SK-N-SH treated with all-trans-retinoic acid at 6 μM for 48 hours (cell line): ENCODE measurements around the gene SCGB1A1.

Source experiments
- ATAC-seq: fragments of 200-7000 bp; cut with Tn5 transposase; 3 replicates; pipeline ENCODE4 v1.9.1; 2020; ENCODE audit warnings: mild to moderate bottlenecking, moderate library complexity
- ARNTL ChIP-seq: fragments of 450-650 bp; formaldehyde crosslinking; IDR thresholded peaks from 2 replicates; pipeline ENCODE4 v1.5.0; 2020; ENCODE audit warnings: low read depth, mild to moderate bottlenecking, moderate library complexity, borderline replicate concordance
- BACH2 ChIP-seq: fragments of 250-450 bp; sonication (Bioruptor Pico); IDR thresholded peaks from 2 replicates; pipeline ENCODE4 v1.9.0; 2021; ENCODE audit warnings: mild to moderate bottlenecking, borderline replicate concordance
- CREB5 ChIP-seq: fragments of 250-450 bp; sonication (Bioruptor Pico); IDR thresholded peaks from 2 replicates; pipeline ENCODE4 v1.5.1; 2020; ENCODE audit warnings: low read depth, mild to moderate bottlenecking, moderate library complexity
- CSDC2 ChIP-seq: fragments of 250-450 bp; sonication (Bioruptor Pico); IDR thresholded peaks from 2 replicates; pipeline ENCODE4 v1.5.0; 2020; ENCODE audit warnings: mild to moderate bottlenecking, moderate library complexity
- CSRNP3 ChIP-seq: fragments of 250-450 bp; sonication (Bioruptor Pico); IDR thresholded peaks from 2 replicates; pipeline ENCODE4 v1.5.1; 2021; ENCODE audit warnings: mild to moderate bottlenecking, moderate library complexity
- GLIS3 ChIP-seq: fragments of 250-450 bp; sonication (Bioruptor Pico); IDR thresholded peaks from 2 replicates; pipeline ENCODE4 v1.5.0; 2020; ENCODE audit warnings: mild to moderate bottlenecking, moderate library complexity
- ISL1 ChIP-seq: fragments of 250-450 bp; sonication (Bioruptor Pico); IDR thresholded peaks from 2 replicates; pipeline ENCODE4 v2.1.2; 2022; ENCODE audit warnings: mild to moderate bottlenecking, moderate library complexity
- OSR1 ChIP-seq: fragments of 250-450 bp; sonication (Bioruptor Pico); IDR thresholded peaks from 2 replicates; pipeline ENCODE4 v1.8.0; 2022; ENCODE audit warnings: moderate library complexity, mild to moderate bottlenecking, inconsistent platforms
- PATZ1 ChIP-seq: fragments of 250-450 bp; sonication (Bioruptor Pico); IDR thresholded peaks from 2 replicates; pipeline ENCODE4 v1.8.0; 2020; ENCODE audit warnings: mild to moderate bottlenecking, moderate library complexity, borderline replicate concordance
- PPARA ChIP-seq: fragments of 250-450 bp; sonication (Bioruptor Pico); IDR thresholded peaks from 2 replicates; pipeline ENCODE4 v1.5.0; 2020; ENCODE audit warnings: mild to moderate bottlenecking, borderline replicate concordance
- RARB ChIP-seq: fragments of 250-450 bp; sonication (Bioruptor Pico); IDR thresholded peaks from 2 replicates; pipeline ENCODE4 v1.8.0; 2021; ENCODE audit warnings: mild to moderate bottlenecking, moderate library complexity
- TCF4 ChIP-seq: fragments of 250-450 bp; sonication (Bioruptor Pico); IDR thresholded peaks from 2 replicates; pipeline ENCODE4 v1.8.0; 2021; ENCODE audit warnings: mild to moderate bottlenecking, moderate library complexity, borderline replicate concordance
- TOX ChIP-seq: fragments of 250-450 bp; sonication (Bioruptor Pico); IDR thresholded peaks from 2 replicates; pipeline ENCODE4 v1.8.0; 2021; ENCODE audit warnings: mild to moderate bottlenecking, moderate library complexity, borderline replicate concordance
- TSHZ2 ChIP-seq: fragments of 250-450 bp; sonication (Bioruptor Pico); IDR thresholded peaks from 2 replicates; pipeline ENCODE4 v1.5.0; 2020; ENCODE audit warnings: mild to moderate bottlenecking, moderate library complexity
- ZC3H10 ChIP-seq: fragments of 250-450 bp; sonication (Bioruptor Pico); IDR thresholded peaks from 2 replicates; pipeline ENCODE4 v1.5.1; 2021; ENCODE audit warnings: mild to moderate bottlenecking, moderate library complexity
- ZFP3 ChIP-seq: fragments of 250-450 bp; sonication (Bioruptor Pico); IDR thresholded peaks from 2 replicates; pipeline ENCODE4 v1.5.0; 2020; ENCODE audit warnings: mild to moderate bottlenecking, moderate library complexity
- ZNF565 ChIP-seq: fragments of 450-650 bp; formaldehyde crosslinking; conservative IDR thresholded peaks from 2 replicates; pipeline ENCODE4 v1.5.0; 2020; ENCODE audit warnings: low read depth, mild to moderate bottlenecking, moderate library complexity
- ZNF70 ChIP-seq: fragments of 450-650 bp; formaldehyde crosslinking; IDR thresholded peaks from 2 replicates; pipeline ENCODE4 v1.5.0; 2020; ENCODE audit warnings: mild to moderate bottlenecking, moderate library complexity
- ZNF8 ChIP-seq: fragments of 450-650 bp; formaldehyde crosslinking; IDR thresholded peaks from 2 replicates; pipeline ENCODE4 v1.5.0; 2020; ENCODE audit warnings: mild to moderate bottlenecking, moderate library complexity

Gene SCGB1A1

GRCh38 chr11:62390237-62390636 is 28.6 kb upstream of the SCGB1A1 start:
- TF ChIP-seq ARNTL (no peak), ZC3H10 (CRISPR knock-in tag) (no peak), TSHZ2 (no peak), CSRNP3 (no peak), OSR1 (CRISPR knock-in tag) (no peak), PPARA (CRISPR knock-in tag) (no peak), ZFP3 (CRISPR knock-in tag) (no peak), GLIS3 (no peak), ZNF70 (CRISPR knock-in tag) (no peak), ZNF8 (CRISPR knock-in tag) (no peak), PATZ1 (no peak)
- ATAC-seq: no peak

- no peak for ATAC-seq
- TF ChIP-seq ISL1 (no peak), RARB (no peak), GLIS3 (no peak), TCF4 (CRISPR knock-in tag) (no peak), CSDC2 (CRISPR knock-in tag) (no peak), CREB5 (CRISPR knock-in tag) (no peak), ARNTL (no peak), ZNF8 (CRISPR knock-in tag) (no peak), PATZ1 (no peak), BACH2 (CRISPR knock-in tag) (no peak), OSR1 (CRISPR knock-in tag) (no peak), TOX (CRISPR knock-in tag) (no peak), ZNF565 (CRISPR knock-in tag) (no peak), CSRNP3 (no peak), PPARA (CRISPR knock-in tag) (no peak)
- TF ChIP-seq, all 23 proteins: peak for 0
Observed at GRCh38 chr11:62390722-62391121, 28.1 kb upstream of the SCGB1A1 start.
